SJCRH30 (cell line): Measurements from ENCODE around the gene UGT2B7. TPM values are rescaled to one million over a fixed set of nuclear protein-coding genes. Genes with fewer than 3 reads are reported as not detected.

Experiments used
- DNase-seq, 2 experiments: peaks; one replicate each; pipeline ENCODE4 v3.0.0-alpha.2; 2015 to 2020
- H3K27ac ChIP-seq: fragments of 250-450 bp; sonication (Bioruptor Pico); 2 replicates; pipeline ENCODE4 v1.5.1; 2020; ENCODE audit warnings: mild to moderate bottlenecking, moderate library complexity
- H3K27me3 ChIP-seq: fragments of 250-450 bp; sonication (Bioruptor Pico); 2 replicates; pipeline ENCODE4 v1.5.1; 2020; ENCODE audit warnings: mild to moderate bottlenecking, moderate library complexity
- H3K36me3 ChIP-seq: fragments of 250-450 bp; sonication (Bioruptor Pico); 2 replicates; pipeline ENCODE4 v1.5.1; 2020; ENCODE audit warnings: mild to moderate bottlenecking, moderate library complexity
- H3K4me1 ChIP-seq: fragments of 250-450 bp; sonication (Bioruptor Pico); 2 replicates; pipeline ENCODE4 v1.5.1; 2020; ENCODE audit warnings: mild to moderate bottlenecking, moderate library complexity
- H3K4me3 ChIP-seq: fragments of 250-450 bp; sonication (Bioruptor Pico); 2 replicates; pipeline ENCODE4 v1.5.1; 2020; ENCODE audit warnings: mild to moderate bottlenecking, moderate library complexity
- H3K9me3 ChIP-seq: fragments of 250-450 bp; sonication (Bioruptor Pico); replicated peaks from 2 replicates; pipeline ENCODE4 v1.5.1; 2020; ENCODE audit warnings: mild to moderate bottlenecking, moderate library complexity
- total RNA-seq: library from RNA; depleted of rRNA; stranded (reverse); fragments of >200 nt; shearing (Covaris generic); gene quantifications from 2 replicates; pipeline ENCODE4 v1.2.3, GENCODE V29; 2014; rRNA removed

Gene UGT2B7
- total RNA-seq, 1 experiment from 2014 or later = not detected

DNA sequence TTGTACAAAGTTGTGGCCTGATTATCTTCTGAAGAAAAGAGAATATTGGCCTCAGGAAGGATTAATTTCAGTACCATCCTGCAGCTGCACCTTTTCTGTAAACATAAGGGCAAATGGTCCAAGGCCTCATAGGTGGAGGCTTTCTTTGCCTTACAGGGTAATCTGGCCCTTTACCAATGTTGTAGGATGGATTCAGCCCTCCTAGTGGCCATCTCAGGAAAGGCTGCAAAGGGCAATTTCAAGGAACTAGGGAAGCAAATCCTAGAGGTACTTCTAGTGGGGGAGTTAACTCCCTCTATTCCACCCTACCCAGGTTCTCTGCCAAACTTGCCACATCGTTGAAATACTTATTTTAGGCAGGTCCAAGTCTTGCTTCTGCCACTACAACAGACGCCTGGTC, 60.6 kb downstream of the UGT2B7 start:
- Histone ChIP-seq H3K9me3 (no peaks in the 10 kb centered on the region), H3K27ac (no peak overlapping the region), H3K27me3 (no peaks in the 10 kb centered on the region), H3K4me1 (no peaks in the 10 kb centered on the region), H3K36me3 (no peaks in the 10 kb centered on the region), H3K4me3 (no peak overlapping the region)
- peak; percentile 3 to 29 for DNase-seq

Other genes with a start within 250 kb of the UGT2B7 start
- gene UGT2A3, start 144.7 kb upstream of the UGT2B7 start, total RNA-seq = not detected in 2 replicates
- not detected in 2 replicates for gene UGT2B11, start 118.3 kb downstream of the UGT2B7 start, total RNA-seq
- not detected in 2 replicates for gene UGT2B28, start 184.0 kb downstream of the UGT2B7 start, total RNA-seq